Stimulated activated CD4-positive, alpha-beta T cell treated with anti-CD3 and anti-CD28 coated beads, Interleukin-15, amount 100 ng/mL, for 1 hour (primary cell): ENCODE data around the gene SMCO2.

Source experiments
- DNase-seq, 2 donors: peaks; one replicate each; pipeline ENCODE4 v3.0.0-alpha.2; 2020; ENCODE audit warnings: low read depth in 1 of 2, low spot score in 1 of 2

SMCO2 gene

DNA sequence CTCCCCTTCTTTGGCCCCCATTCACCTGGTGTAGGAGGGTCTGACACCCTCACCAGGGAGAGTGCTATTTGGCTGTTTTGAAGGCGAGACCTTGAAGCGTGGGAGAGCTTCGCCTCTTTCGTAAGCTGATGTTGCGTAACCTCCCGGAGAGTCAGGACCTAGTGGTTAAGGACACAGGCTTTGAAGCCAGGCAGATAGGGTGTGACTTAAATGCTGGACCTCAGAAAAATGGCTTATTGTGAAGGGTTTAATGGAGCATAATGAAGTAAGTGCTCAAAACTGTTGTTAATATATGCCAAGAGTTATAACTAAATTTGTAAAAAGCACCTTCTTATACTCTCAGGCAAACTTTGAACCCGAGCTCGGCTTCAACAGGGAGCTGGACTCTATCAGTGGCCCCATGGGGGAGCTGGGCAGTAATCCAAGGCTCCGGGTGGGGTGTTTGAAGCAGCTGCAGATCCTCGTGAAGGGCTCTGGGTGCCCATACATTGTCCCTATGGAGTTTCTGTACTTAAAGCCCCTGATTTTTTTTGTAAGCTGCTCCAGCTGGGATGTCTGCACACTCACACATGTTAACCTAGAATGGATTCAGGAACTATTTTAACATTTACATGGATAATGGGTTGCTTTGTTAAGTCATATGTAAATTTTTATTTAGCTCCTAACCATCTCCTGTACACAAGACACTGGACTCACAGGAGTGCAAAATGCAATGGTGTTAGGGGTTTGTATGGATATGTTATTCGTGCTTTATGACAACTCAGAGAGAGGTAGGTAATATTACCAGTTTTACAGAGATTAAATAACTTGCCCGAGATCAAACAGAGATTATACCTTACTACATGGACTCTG is 103.5 kb downstream of the SMCO2 start:
- DNase-seq, result no peak

DNA sequence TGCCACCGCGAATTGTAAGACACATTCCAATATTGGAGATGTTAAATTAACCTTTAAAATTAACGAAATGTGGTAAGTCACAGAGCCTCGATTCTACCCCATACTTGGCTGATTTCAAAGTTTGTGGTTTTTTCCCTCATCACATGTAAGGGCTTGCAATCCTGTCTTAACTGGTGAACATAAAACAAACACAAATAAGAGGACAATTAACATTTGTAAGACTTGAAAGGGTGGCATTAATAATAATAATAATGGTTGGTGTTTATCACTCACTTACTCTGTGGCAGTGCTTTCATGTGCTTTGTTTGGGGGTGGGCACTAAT is 104.1 kb downstream of the SMCO2 start:
- no peak for DNase-seq

DNA sequence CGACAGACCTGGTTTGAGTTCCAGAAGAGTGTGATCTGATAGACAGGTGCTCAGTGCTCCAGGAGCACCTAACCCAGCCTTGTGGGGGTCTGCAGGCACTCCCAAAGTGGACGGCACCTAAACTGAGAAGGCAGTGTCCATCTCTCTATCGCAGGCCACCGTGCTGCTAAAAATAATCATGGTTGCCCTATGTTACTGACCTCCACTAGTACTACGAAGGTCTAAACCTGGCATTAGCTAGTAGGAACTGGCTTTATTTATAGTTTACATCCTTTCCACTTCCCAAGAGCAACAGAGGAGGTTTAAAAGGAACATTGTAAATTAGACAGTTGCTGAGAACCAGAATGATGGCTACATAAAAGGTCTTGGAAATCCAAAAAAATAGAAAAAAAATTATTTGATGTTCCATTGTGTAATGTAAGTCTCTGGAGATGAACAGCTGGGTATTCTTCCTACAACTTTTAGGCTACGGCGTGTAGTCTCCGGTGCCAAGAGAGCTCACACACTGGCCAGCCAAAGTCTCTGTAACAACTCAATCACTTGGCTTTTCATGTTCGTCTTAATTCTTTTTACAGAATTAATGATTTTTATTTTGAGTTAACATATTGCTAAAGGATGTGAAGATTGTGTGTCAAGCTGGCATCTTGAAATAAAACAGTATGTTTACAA is 104.8 kb downstream of the SMCO2 start:
- no peak for DNase-seq
